Vagina (tissue), 2 donors: Measurements from ENCODE around the gene ANKRD33.
A peak's percentile ranks its signal among the peaks of the same experiment; 100 is the strongest.

Source experiments
- CTCF ChIP-seq, 3 experiments: fragments of 450-650 bp in 2 of 3; fragments of 200-600 bp in 1 of 3; sonication (generic) in 1 of 3; IDR thresholded peaks; one replicate each; pipeline ENCODE4 v1.5.1; 2017 to 2019; ENCODE audit warnings: antibody characterized with exemption in 3 of 3, mild to moderate bottlenecking in 2 of 3, moderate library complexity in 2 of 3
- POLR2A ChIP-seq, 2 donors: fragments of 450-650 bp; IDR thresholded peaks; one replicate each; pipeline ENCODE4 v1.6.1; 2017; ENCODE audit warnings: antibody characterized with exemption in 2 of 2, mild to moderate bottlenecking in 2 of 2, moderate library complexity in 2 of 2
- POLR2AphosphoS5 ChIP-seq, 2 donors: sonication (generic); formaldehyde crosslinking; IDR thresholded peaks; one replicate each; pipeline ENCODE4 v1.9.0; 2017; ENCODE audit warnings: antibody characterized with exemption in 2 of 2, mild to moderate bottlenecking in 2 of 2, low read depth in 1 of 2; ENCODE audit not compliant: insufficient read depth in 1 of 2

- TF ChIP-seq CTCF (IDR thresholded peaks at IDR 0.05), result no peak
- peak in 1 of 2 donors; percentile 37 for TF ChIP-seq POLR2AphosphoS5 (IDR thresholded peaks at IDR 0.05; ENCODE audit: insufficient read depth in 1 of 2, low read depth in 1 of 2)
- no peak for TF ChIP-seq POLR2A (IDR thresholded peaks at IDR 0.05)
Observed at GRCh38 chr12:51848841-51849735, 38.8 kb upstream of the ANKRD33 start.
